ENCODE results near the gene SPINK1.
A peak's percentile ranks its signal among the peaks of the same experiment; 100 is the strongest.
"Not testable (repeated sequence)": the region's sequence is repeated elsewhere in the genome, so short reads cannot be mapped to it uniquely, and the experiment has no call there.

Gene SPINK1

DNA sequence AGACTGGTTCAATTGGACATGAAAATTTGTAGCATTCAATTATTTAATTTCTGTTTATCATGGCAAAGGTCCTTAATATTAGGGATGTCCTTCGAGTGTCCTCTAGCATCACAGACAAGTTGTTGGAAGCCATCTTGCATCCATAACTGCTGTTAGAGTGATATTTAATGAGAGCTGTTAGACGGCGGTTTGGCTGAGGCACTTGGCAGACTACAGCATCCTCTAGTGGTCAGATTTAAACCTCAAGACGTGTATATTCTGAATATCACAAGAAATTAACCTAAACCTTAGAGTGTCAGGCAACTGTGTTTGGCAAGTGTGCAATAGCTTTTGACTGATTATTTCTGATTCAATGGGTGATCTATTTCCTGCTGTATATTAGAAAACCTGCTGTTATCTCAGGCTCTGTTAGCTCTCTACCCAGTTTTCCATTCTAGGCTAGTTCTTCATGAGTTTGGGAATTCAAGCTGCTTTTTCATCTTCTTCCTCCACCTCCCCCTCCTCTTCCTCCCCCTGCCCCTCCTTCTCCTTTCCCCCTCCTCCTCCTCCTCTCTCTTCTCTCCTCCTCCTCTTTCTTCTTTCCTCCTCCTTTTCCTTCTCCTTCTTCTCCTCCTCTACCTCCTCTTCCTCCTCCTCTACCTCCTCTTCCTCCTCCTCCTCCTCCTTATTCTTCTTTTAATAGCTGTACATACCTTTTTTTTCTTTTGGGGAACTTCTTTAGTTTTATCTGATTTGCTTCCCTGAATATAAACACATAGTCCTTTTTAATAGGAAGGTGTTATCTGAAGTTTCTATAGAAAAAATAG lies 8.6 kb downstream of the SPINK1 start:
- TF ChIP-seq, protein P1, sequence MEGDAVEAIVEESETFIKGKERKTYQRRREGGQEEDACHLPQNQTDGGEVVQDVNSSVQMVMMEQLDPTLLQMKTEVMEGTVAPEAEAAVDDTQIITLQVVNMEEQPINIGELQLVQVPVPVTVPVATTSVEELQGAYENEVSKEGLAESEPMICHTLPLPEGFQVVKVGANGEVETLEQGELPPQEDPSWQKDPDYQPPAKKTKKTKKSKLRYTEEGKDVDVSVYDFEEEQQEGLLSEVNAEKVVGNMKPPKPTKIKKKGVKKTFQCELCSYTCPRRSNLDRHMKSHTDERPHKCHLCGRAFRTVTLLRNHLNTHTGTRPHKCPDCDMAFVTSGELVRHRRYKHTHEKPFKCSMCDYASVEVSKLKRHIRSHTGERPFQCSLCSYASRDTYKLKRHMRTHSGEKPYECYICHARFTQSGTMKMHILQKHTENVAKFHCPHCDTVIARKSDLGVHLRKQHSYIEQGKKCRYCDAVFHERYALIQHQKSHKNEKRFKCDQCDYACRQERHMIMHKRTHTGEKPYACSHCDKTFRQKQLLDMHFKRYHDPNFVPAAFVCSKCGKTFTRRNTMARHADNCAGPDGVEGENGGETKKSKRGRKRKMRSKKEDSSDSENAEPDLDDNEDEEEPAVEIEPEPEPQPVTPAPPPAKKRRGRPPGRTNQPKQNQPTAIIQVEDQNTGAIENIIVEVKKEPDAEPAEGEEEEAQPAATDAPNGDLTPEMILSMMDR (IDR thresholded peaks at IDR 0.05; ENCODE audit: low read depth, low read length), result peak; percentile 87
- DNase-seq (ENCODE audit: low read depth in 2 of 2), result peak; percentile 74 to 77
- no peak overlapping the region for H3K4me3 ChIP-seq (replicated peaks in 1 of 2; ENCODE audit: low read depth in 2 of 2, low read length in 2 of 2)

DNA sequence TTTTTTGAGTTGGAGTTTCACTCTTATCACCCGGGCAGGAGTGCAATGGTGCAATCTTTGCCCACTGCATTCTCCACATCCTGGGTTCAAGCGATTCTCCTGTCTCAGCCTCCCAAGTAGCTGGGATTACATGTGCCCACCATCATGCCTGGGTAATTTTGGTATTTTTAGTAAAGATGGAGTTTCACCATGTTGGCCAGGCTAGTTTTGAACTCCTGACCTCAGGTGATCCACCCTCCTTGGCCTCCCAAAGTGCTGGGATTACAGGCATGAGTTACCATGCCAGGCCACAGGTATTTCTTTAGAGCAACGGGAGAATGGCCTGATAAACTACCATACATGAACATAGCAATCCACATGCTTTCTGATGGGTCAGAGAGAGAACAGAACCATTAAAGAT lies 9.2 kb downstream of the SPINK1 start:
- not testable (repeated sequence) for DNase-seq (ENCODE audit: low read depth in 2 of 2); H3K4me3 ChIP-seq (replicated peaks in 1 of 2; ENCODE audit: low read depth in 2 of 2, low read length in 2 of 2)

DNA sequence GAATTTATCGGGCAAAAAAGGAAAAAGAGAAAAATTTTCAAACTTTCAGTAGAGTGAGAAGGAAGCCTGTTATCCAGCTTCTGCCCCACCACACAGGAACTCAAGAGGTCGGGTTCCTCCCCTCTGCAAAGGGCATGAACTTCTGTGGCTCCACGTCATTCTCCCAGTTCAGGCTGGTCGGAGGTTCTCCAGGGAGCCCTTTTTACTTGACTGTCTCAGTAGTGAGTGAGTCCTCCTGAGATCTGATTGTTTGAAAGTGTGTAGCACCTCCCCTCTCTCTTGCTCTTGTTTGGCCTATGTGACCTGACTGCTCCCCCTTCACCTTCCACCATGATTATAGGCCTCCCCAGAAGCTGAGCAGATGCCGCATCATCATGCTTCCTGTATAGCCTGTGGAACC lies 9.7 kb downstream of the SPINK1 start:
- no peak for DNase-seq (ENCODE audit: low read depth in 2 of 2)
- no peak overlapping the region for H3K4me3 ChIP-seq (replicated peaks in 1 of 2; ENCODE audit: low read depth in 2 of 2, low read length in 2 of 2)
- TF ChIP-seq, protein P1 (IDR thresholded peaks at IDR 0.05; ENCODE audit: low read depth, low read length), result no peak

DNA sequence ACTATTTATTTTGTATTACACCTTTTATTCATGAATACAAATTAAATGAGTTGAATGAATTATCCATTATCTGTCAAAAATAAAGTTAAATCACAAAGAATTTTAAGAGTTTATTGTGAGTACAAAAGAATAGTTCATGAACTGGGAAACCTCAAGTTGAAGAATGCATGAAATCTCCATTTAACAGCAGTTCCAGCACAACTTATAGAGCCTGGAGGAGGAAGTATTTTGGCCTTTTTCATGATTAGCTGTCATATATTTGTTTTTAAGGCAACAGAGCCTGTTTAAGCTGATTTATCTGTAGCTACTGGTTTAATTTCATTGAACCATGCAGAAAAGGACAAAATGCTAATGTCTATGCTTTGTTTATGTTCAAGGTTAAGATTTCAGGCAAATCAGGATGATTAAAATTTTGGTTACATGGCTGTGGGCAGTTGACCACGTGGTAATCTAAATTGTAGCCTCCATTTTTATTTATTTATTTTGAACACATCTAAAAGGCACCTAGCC lies 12.2 kb downstream of the SPINK1 start:
- no peak overlapping the region for H3K4me3 ChIP-seq (replicated peaks in 1 of 2; ENCODE audit: low read depth in 2 of 2, low read length in 2 of 2)
- no peak for DNase-seq (ENCODE audit: low read depth in 2 of 2)
- TF ChIP-seq, protein P1 (IDR thresholded peaks at IDR 0.05; ENCODE audit: low read depth, low read length), result no peak

DNA sequence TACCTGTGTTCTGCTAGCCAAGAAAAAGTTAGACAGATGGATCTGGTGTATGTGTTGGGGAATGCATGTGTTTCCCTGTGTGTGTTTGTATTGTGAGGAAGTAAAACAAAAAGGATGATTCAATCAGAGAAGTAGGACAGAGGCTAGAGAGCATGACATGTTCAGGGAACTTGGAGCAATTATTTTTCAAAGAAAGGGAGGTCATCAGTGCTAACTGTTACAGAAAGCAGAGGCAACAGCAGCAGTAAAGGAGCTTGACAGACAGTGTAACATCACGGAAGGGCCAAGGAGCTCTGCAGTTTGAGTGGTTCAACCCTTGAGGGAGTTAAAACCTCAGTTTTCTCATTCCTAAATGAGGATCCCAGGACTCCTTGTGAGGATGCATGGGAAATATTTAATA lies 13.2 kb downstream of the SPINK1 start:
- TF ChIP-seq, protein P1 (IDR thresholded peaks at IDR 0.05; ENCODE audit: low read depth, low read length), result no peak
- no peak for DNase-seq (ENCODE audit: low read depth in 2 of 2)
- H3K4me3 ChIP-seq (replicated peaks in 1 of 2; ENCODE audit: low read depth in 2 of 2, low read length in 2 of 2), result no peak overlapping the region

DNA sequence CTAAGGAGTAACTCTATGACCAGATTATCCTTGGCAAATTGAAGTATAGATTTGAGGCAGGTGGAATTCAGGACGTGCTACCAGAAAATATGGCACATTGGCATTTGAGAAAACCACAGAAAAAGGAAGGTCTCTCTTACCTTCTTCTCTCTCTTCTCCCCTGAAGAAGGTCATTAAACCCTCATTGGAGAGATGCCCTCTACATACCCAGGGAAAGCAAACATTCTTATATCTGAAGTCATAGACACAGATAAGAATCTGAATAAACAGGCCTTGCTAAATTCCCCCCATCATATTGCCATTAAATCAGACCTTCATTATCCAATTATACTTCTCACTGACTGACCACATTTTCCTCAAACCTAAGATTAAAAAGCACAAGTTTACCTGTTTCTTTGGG lies 17.8 kb downstream of the SPINK1 start:
- no peak overlapping the region for H3K4me3 ChIP-seq (replicated peaks in 1 of 2; ENCODE audit: low read depth in 2 of 2, low read length in 2 of 2)
- TF ChIP-seq, protein P1 (IDR thresholded peaks at IDR 0.05; ENCODE audit: low read depth, low read length), result no peak
- no peak for DNase-seq (ENCODE audit: low read depth in 2 of 2)

DNA sequence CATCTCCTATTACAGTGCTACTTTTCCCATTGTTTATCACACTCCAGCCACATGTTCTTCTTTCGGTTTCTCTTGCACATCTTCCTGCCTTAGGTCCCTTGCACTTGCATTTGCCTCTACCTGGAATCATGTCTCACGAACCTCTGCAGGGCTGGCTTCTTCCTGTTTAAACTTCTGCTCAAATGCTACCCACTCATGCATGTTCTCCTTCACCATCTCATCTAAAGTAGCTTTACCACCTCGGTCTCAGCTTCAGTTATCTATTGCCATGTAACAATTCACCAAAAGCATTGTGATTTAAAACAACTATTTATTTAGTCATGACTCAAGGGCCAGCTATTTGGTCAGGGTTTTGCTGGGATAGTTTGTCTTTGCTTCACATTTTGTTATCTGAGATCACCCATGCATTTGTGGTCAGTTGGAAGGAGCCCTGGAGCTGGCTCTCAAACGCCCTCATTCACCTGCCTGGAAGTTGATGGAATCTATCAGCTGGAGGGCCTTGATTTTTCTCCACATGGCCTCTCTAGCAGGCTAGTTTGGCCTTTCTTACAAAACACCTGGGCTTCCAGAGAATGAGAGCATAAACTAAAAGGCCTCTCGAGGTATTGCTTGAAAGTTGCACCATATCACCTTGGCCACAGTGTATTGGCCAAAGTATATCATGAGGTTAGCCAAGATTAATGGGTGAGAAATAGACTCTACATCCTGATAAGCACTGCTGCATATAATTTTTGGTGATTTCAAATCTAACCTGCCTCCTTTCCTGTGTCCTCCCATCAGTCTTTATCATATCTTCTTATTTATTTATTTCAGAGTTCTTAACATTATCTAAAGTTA lies 21.4 kb downstream of the SPINK1 start:
- DNase-seq (ENCODE audit: low read depth in 2 of 2), result no peak
- H3K4me3 ChIP-seq (replicated peaks in 1 of 2; ENCODE audit: low read depth in 2 of 2, low read length in 2 of 2), result no peak overlapping the region
- TF ChIP-seq, protein P1 (IDR thresholded peaks at IDR 0.05; ENCODE audit: low read depth, low read length), result no peak
